ENCODE results near the gene FTH1. TPM values are rescaled to one million over a fixed set of nuclear protein-coding genes. Genes with fewer than 3 reads are reported as not detected.

FTH1 gene
- total and polyA plus RNA-seq, 2 of the 4 experiments (the other 2 are of a cell fraction), result 344 to 2,516 TPM

GRCh38 chr11:61955422-61956135 is 11.9 kb downstream of the FTH1 start:
- peak overlapping the region; percentile 10 for H3K4me3 ChIP-seq (ENCODE audit: insufficient read depth, low read depth, low read length)
- H3K36me3 ChIP-seq (ENCODE audit: control insufficient read depth, insufficient read depth, low read length), result peaks cover 21% of the 10 kb centered on the region; the same call in 1 of the 2 replicates
- peak overlapping the region; percentile 90 for H2AK5ac ChIP-seq (ENCODE audit: low read depth, low read length)
- H3K9ac ChIP-seq (ENCODE audit: low read depth, low read length), result peak overlapping the region; percentile 83
- H3K18ac ChIP-seq (ENCODE audit: low read depth, low read length), result peak overlapping the region; percentile 76
- POLR2A ChIA-PET (ENCODE audit: unreplicated experiment), result interaction anchor here (0.5 to 1.0 kb wide), 5 partner anchors 12 to 170 kb away, joined by 3 to 13 read pairs (median 6); partner anchors contain the start of gene FTH1
- DNase-seq (no peak), ATAC-seq (ENCODE audit: low read depth) (peak; percentile 36)
- H3K9me3 ChIP-seq (ENCODE audit: control insufficient read depth, insufficient read depth, low read length), result no peaks in the 10 kb centered on the region
- H2BK20ac ChIP-seq (ENCODE audit: low read depth, low read length), result 0 out of 2 replicates have a peak overlapping the region, but pooled peaks have one; percentile 32
- peaks cover 8% of the 10 kb centered on the region for H3K4me1 ChIP-seq (ENCODE audit: control insufficient read depth, insufficient read depth, low read length)
- CTCF ChIA-PET, result interaction anchor here (0.7 to 2.6 kb wide), 4 partner anchors 10 to 126 kb away, joined by 3 to 11 read pairs (median 4); partner anchors contain the start of gene FTH1
- peak overlapping the region; percentile 94 for H2BK120ac ChIP-seq (ENCODE audit: low read depth, low read length)
- intact Hi-C loops (cut with micrococcal nuclease), result no loop called here
- H3K4ac ChIP-seq (ENCODE audit: low read depth, low read length), result peak overlapping the region; percentile 96
- H3K9me1 ChIP-seq (ENCODE audit: insufficient read depth, low read length), result peaks cover 13% of the 10 kb centered on the region; the same call in 1 of the 2 replicates
- in situ Hi-C loops (cut with MboI; ENCODE audit: low sequenced_read_pairs), result loop anchor here (10.0 kb wide), 1 partner anchor 119 kb away; no protein-coding TSS in a partner anchor
- H3K27ac ChIP-seq (ENCODE audit: insufficient read depth, low read length), result peak overlapping the region; percentile 81
- H3K23ac ChIP-seq (ENCODE audit: low read depth, low read length), result peak overlapping the region; percentile 59; the same call in 1 of the 2 replicates
- H2BK15ac ChIP-seq (ENCODE audit: low read depth, low read length), result peak overlapping the region; percentile 84; the same call in 1 of the 3 replicates
- H3K79me1 ChIP-seq (ENCODE audit: low read depth in 1 of 2, low read length in 2 of 2), result peaks cover 0 to 19% of the 10 kb centered on the region in 2 experiments; a peak in 3 of 4 replicates
- H4K8ac ChIP-seq (ENCODE audit: low read depth in 2 of 2, low read length in 2 of 2), result peak overlapping the region; percentile 72 to 97; a peak in 3 of 4 replicates
- WGBS, 2 experiments (ENCODE audit: extremely low coverage in 2 of 2, insufficient read length in 1 of 2), result 36% methylated on average over 18 of the region's 56 CpGs; no CpG with 5 or more reads in 1 of the 2 experiments
- no peaks in the 10 kb centered on the region for H3K27me3 ChIP-seq (ENCODE audit: control insufficient read depth, insufficient read depth, low read length)
- peak overlapping the region; percentile 60 for H4K5ac ChIP-seq (ENCODE audit: low read depth, low read length)
- H3K56ac ChIP-seq (ENCODE audit: extremely low read depth, insufficient read depth, low read length), result no peak overlapping the region; the same call in 1 of the 2 replicates
- H2BK5ac ChIP-seq (ENCODE audit: low read depth, low read length, poor library complexity, severe bottlenecking), result peak overlapping the region; percentile 46
- H2AFZ ChIP-seq (replicated peaks; ENCODE audit: low read length, poor library complexity), result peak overlapping the region; percentile 91
- peak overlapping the region; percentile 55 for H3K14ac ChIP-seq (replicated peaks; ENCODE audit: low read depth, low read length)
- peak overlapping the region; percentile 57 for H3K4me2 ChIP-seq (ENCODE audit: low read depth, low read length)
- peak overlapping the region; percentile 66 for H2AK9ac ChIP-seq (replicated peaks; ENCODE audit: low read depth, low read length, poor library complexity)
- peak overlapping the region; percentile 85 for H4K91ac ChIP-seq (ENCODE audit: insufficient read depth, low read depth, low read length)
- dilution Hi-C loops (cut with HindIII; ENCODE audit: low sequenced_read_pairs, unreplicated experiment), result no loop called here
- H4K20me1 ChIP-seq (ENCODE audit: insufficient read depth, low read length), result no peaks in the 10 kb centered on the region; the same call in 1 of the 2 replicates
- no TSS peak for BruUV-seq (replicated peaks)
- no peak for TF ChIP-seq NFE2L2 (IDR thresholded peaks at IDR 0.05; ENCODE audit: low read depth, low read length)
- TF ChIP-seq MAZ (IDR thresholded peaks at IDR 0.05; ENCODE audit: borderline replicate concordance, low read depth, low read length), result no peak
- no peak for TF ChIP-seq USF2 (IDR thresholded peaks at IDR 0.05; ENCODE audit: low read depth, low read length)
- TF ChIP-seq CEBPB (IDR thresholded peaks at IDR 0.05; ENCODE audit: low read depth, low read length), result no peak
- no peak for TF ChIP-seq ELK1 (IDR thresholded peaks at IDR 0.05; ENCODE audit: borderline replicate concordance, low read depth, low read length)
- TF ChIP-seq MXI1 (IDR thresholded peaks at IDR 0.05; ENCODE audit: borderline replicate concordance, low read depth, low read length), result no peak
- TF ChIP-seq RAD21 (IDR thresholded peaks at IDR 0.05; ENCODE audit: low read length), result no peak
- no peak for TF ChIP-seq FOS (IDR thresholded peaks at IDR 0.05; ENCODE audit: low read depth, low read length)
- no peak for TF ChIP-seq CTCF (conservative IDR thresholded peaks at IDR 0.05; ENCODE audit: low read depth, low read length)
- TF ChIP-seq SMC3 (IDR thresholded peaks at IDR 0.05; ENCODE audit: low read depth, low read length), result no peak
- TF ChIP-seq POLR2A (IDR thresholded peaks at IDR 0.05; ENCODE audit: low read depth, low read length), result no peak
- TF ChIP-seq MAFK (IDR thresholded peaks at IDR 0.05; ENCODE audit: low read depth, low read length), result no peak
- no peak for TF ChIP-seq BHLHE40 (IDR thresholded peaks at IDR 0.05; ENCODE audit: low read depth, low read length)
- TF ChIP-seq CHD1 (IDR thresholded peaks at IDR 0.05; ENCODE audit: low read depth, low read length), result no peak

Measured in IMR-90 (cell line).